ENCODE results near the gene MBTD1.
"Not testable (repeated sequence)": the region's sequence is repeated elsewhere in the genome, so short reads cannot be mapped to it uniquely, and the experiment has no call there.

Gene MBTD1

GRCh38 chr17:51251010-51251409, 8.8 kb downstream of the MBTD1 start:
- DNase-seq = no peak

GRCh38 chr17:51250314-51250840, 9.5 kb downstream of the MBTD1 start:
- no peak for DNase-seq

- DNase-seq = no peak
Observed at GRCh38 chr17:51245535-51245934, 14.3 kb downstream of the MBTD1 start.

GRCh38 chr17:51244041-51244440, 15.8 kb downstream of the MBTD1 start:
- DNase-seq = no peak

- no peak for DNase-seq
Observed at GRCh38 chr17:51240275-51240674, 19.6 kb downstream of the MBTD1 start.

- DNase-seq = no peak
Observed at GRCh38 chr17:51238255-51238887, 21.5 kb downstream of the MBTD1 start.

GRCh38 chr17:51234162-51234561, 25.7 kb downstream of the MBTD1 start:
- DNase-seq = no peak

- no peak for DNase-seq
Observed at GRCh38 chr17:51231999-51232398, 27.9 kb downstream of the MBTD1 start.

GRCh38 chr17:51230306-51230705, 29.5 kb downstream of the MBTD1 start:
- DNase-seq = no peak

- DNase-seq = no peak
Observed at GRCh38 chr17:51229889-51230288, 30.0 kb downstream of the MBTD1 start.

GRCh38 chr17:51228161-51228560, 31.7 kb downstream of the MBTD1 start:
- no peak for DNase-seq

GRCh38 chr17:51225523-51225922, 34.3 kb downstream of the MBTD1 start:
- not testable (repeated sequence) for DNase-seq

- no peak for DNase-seq
Observed at GRCh38 chr17:51224402-51225262, 35.2 kb downstream of the MBTD1 start.

GRCh38 chr17:51221322-51221721, 38.5 kb downstream of the MBTD1 start:
- DNase-seq = no peak

- no peak for DNase-seq
Observed at GRCh38 chr17:51217946-51218345, 41.9 kb downstream of the MBTD1 start.

- DNase-seq = no peak
Observed at GRCh38 chr17:51214920-51215319, 44.9 kb downstream of the MBTD1 start.

GRCh38 chr17:51203838-51204237, 56.0 kb downstream of the MBTD1 start:
- no peak for DNase-seq

GRCh38 chr17:51200846-51201245, 59.0 kb downstream of the MBTD1 start:
- no peak for DNase-seq

- no peak for DNase-seq
Observed at GRCh38 chr17:51200295-51200694, 59.6 kb downstream of the MBTD1 start.

GRCh38 chr17:51197754-51198153, 62.1 kb downstream of the MBTD1 start:
- no peak for DNase-seq

- DNase-seq = no peak
Observed at GRCh38 chr17:51191895-51192294, 68.0 kb downstream of the MBTD1 start.

- DNase-seq = no peak
Observed at GRCh38 chr17:51189628-51190027, 70.2 kb downstream of the MBTD1 start.

GRCh38 chr17:51189162-51189561, 70.7 kb downstream of the MBTD1 start:
- DNase-seq = no peak

- DNase-seq = no peak
Observed at GRCh38 chr17:51188271-51188833, 71.5 kb downstream of the MBTD1 start.
